GM21717 (cell line): ENCODE data around the gene TERB2.
"Not testable (repeated sequence)": the region's sequence is repeated elsewhere in the genome, so short reads cannot be mapped to it uniquely, and the experiment has no call there.

Source experiments
- ATAC-seq: cut with Tn5 transposase; IDR thresholded peaks from one replicate; pipeline ENCODE4 v1.9.1; 2021; ENCODE audit warnings: mild to moderate bottlenecking, moderate library complexity; ENCODE audit not compliant: unreplicated experiment

TERB2 gene

DNA sequence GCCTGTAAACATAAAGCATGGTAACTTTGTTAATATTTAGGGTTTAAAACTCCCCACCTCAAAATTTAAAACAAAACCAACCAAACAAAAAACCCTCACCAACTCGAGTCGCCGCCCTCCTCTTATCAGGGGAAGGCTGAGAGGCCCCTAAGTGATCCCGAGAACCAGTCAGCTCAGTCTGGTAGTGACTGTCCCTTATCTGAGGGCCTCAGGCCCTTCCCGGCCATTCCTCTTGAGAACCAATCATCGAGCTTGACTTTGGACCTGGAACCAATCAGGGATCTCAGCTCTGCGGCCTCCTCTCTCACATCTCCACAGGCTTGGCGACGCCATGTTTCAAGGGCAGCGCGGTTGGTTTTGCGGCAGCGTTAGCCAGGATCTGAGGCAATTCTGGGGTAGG is at the start of gene TERB2:
TERB2 (plus strand) TSS at position 300 of the 400 bp plus-strand sequence; CDS start at position 332, 32 bp downstream.
- no peak for ATAC-seq

GRCh38 chr15:44909423-44909822 is 47.1 kb upstream of the TERB2 start:
- ATAC-seq, result no peak

DNA sequence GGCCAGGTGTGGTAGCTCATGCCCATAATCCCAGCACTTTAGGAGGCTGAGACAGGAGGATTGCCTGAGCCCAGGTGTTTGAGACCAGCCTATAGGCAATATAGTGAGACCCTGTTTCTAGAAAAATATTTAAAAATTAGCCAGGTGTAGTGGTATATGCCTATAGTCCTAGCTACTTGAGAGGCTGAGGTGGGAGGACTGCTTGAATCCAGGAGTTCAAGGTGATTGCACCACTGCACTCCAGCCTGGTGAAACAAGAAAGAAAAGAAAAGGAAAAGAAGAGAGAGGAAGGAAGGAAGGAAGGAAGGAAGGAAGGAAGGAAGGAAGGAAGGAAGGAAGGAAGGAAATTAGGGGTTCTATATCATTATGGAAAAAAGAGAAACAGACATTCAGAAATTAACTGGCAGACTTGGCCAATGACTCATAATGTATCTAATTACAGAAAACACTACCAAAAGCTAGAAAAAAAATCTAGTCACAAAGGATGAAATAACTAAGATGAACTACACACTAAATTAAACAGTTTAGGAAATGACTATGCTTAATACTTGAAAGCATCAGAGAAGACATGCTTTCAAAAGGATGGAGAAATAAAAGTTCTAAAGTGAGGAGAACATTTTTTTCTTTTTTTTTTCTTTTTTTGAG is 45.4 kb upstream of the TERB2 start:
- no peak for ATAC-seq

GRCh38 chr15:44912186-44912585 is 44.3 kb upstream of the TERB2 start:
- not testable (repeated sequence) for ATAC-seq

DNA sequence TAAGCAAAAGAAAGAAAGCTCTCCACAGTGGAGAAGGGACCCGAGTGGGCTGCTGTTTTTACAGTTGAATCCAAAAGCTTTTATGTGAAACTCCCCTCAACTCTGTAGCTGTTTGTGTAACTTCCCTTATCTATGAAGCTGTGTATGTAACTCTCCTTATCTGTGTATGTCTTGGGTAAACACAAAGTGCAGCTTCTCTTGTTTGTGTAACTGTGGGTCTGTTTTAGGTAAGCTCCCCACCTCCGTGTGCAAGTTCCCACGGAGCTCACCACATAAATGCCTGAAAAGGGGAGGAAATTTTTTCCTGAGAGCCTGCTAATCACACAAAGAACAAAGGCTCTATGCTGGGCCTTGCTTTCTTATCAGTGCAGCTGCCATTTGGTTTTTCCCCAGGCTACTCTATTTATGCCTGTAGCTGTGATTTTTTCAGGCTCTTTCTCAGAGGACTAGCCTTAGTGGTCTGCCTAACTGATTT is 43.5 kb upstream of the TERB2 start:
- not testable (repeated sequence) for ATAC-seq

DNA sequence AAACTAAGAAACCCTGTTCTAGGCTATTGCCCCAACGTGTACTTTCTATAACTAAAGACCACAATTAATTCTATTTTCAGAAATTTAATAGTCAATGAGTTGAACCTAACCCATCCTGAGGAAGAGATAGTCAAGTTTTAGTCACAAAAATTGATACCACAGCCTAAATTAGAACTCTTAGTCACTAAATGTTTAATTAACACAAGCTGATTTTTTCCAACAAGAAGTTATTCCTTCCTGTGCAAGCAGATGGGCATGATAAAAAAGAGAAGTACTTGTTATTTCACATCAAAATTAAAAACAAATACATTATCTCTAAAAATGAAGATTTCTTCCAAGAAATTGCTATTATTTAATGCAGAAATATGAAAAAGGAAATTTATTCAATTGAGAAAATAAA is 38.4 kb upstream of the TERB2 start:
- no peak for ATAC-seq

- not testable (repeated sequence) for ATAC-seq
These were observed 27.8 kb upstream of the TERB2 start for GRCh38 chr15:44928658-44929057.

GRCh38 chr15:44930283-44930682 is 26.2 kb upstream of the TERB2 start:
- not testable (repeated sequence) for ATAC-seq

DNA sequence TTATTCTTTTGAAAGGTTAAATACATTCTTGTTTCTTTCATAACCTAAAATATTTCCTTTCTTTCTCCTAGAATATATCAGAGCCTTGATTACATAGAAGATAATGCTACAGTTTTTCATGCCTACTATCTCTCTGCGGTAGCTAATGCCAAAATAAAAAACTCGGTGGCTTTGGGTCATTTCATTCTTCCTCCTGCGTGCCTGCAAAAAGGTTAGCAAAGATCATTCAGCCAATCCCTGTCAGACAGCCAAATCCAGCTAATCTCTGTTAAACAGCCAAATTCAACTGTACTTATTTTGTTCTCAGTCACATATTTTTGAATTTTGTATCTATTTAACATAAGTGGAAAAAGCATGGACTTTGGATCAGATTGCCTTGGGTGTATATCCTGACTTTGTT is 1.8 kb downstream of the TERB2 start:
- ATAC-seq, result not testable (repeated sequence)

DNA sequence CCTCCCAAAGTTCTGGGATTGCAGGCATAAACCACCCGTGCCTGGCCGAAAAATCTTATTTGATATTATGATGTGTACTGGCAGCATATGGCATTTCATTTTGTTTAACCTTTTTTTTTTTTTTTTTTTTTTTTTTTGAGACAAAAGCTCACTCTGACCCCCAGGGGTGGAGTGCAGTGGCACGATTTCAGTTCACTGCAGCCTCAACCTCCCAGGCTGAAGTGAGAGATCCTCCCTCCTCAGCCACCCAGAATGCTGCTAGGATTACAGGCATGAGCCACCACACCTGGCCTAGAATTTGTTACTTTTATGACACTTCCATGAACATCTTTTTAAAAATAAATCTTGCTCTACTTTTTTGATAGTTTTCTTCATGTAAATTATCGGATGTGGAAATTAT is 12.0 kb downstream of the TERB2 start:
- ATAC-seq, result no peak

- ATAC-seq, result no peak
These were observed 14.5 kb downstream of the TERB2 start for GRCh38 chr15:44971036-44971435.

GRCh38 chr15:44976183-44976582 is 19.7 kb downstream of the TERB2 start:
- ATAC-seq, result not testable (repeated sequence)

GRCh38 chr15:44977781-44978180 is 21.3 kb downstream of the TERB2 start:
- ATAC-seq, result not testable (repeated sequence)

GRCh38 chr15:44979617-44980339 is 23.3 kb downstream of the TERB2 start:
- not testable (repeated sequence) for ATAC-seq

GRCh38 chr15:44984144-44984543 is 27.7 kb downstream of the TERB2 start:
- ATAC-seq, result not testable (repeated sequence)

DNA sequence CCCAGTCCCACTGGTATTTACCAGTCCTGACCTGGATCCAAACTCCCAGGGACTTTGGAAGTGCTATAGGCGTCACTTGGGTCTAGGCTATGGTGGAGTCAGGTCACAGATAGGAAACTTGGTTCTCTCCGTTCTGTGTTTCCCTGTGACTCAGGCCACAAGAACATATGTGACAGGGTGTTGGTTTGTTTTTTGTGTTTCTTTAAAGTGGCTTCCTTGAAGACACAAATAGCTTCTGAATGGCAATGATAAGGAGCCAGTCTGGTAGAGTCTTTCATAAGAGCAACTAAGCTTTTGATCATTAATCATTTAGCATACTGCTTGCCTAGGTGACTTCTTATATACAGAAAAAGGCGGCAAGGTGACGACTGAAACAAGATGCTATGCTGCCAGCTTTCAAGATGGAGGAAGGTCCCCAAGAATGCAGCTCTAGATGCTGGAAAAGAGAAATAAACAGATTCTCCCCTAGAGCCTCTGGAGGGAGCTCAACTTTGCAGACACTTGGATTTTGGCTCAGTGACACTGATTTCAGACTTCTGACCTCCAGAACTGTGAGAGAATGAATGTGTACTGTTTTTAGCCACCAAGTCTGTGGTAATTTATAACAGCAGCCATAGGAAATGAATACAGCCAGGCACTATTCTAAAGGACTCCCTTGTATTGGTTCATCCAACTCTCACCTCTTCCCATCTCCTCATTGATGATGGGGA is 30.0 kb downstream of the TERB2 start:
- not testable (repeated sequence) for ATAC-seq

- ATAC-seq, result not testable (repeated sequence)
These were observed 31.2 kb downstream of the TERB2 start for GRCh38 chr15:44987711-44988110.

DNA sequence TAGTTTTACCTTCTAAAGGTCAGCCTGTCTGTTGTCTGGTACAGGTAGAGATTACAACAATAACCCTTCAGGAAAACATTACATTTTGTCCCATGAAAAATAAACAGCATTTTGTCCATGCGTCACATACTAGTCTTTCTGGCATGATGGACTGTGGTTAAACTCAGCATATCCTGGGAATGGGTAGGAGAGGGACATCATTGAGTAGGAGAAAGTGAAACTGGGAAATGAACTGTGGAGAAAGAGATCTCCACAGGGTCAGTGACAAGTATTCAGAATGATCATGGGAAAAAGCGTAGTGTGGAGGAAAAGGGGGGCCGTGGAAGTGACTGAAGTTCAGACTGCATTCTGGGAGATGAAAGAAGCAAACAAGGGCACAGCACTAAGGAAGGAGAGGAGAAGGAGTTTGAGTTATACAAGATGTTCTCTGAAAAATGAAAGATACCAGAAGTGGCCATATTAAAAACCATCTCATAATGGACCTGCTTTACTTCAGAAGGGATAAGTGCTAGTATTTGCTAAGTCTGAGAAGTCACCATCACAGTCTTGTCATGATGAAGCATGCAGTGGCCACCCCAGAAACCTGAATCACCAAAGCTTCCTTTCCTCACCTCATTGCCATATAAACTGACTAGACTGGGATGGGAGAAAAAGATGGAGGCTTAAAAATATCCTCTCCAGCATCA is 31.8 kb downstream of the TERB2 start:
- not testable (repeated sequence) for ATAC-seq

GRCh38 chr15:44988870-44989219 is 32.4 kb downstream of the TERB2 start:
- ATAC-seq, result not testable (repeated sequence)

- not testable (repeated sequence) for ATAC-seq
These were observed 41.1 kb downstream of the TERB2 start for GRCh38 chr15:44997632-44998031.

GRCh38 chr15:44999105-44999504 is 42.6 kb downstream of the TERB2 start:
- ATAC-seq, result no peak
